ENCODE results near the gene MOV10L1.

GRCh38 chr22:50081426-50082196, 8.2 kb upstream of the MOV10L1 start:
- TF ChIP-seq NR2F6 (CRISPR knock-in tag; IDR thresholded peaks at IDR 0.05): no peak
- no peak for TF ChIP-seq SP1 (CRISPR knock-in tag; IDR thresholded peaks at IDR 0.05)
- no peak for TF ChIP-seq EZH2 (IDR thresholded peaks at IDR 0.05; ENCODE audit: borderline replicate concordance, low read depth, low read length)
- no peak for TF ChIP-seq ZNF707 (CRISPR knock-in tag; conservative IDR thresholded peaks at IDR 0.05)
- no peak for TF ChIP-seq CTCF (IDR thresholded peaks at IDR 0.05 in 2 of 3, conservative IDR thresholded peaks at IDR 0.05 in 1 of 3; ENCODE audit: insufficient read depth in 2 of 3, low read depth in 1 of 3, low read length in 3 of 3)
- TF ChIP-seq RNF219 (CRISPR knock-in tag; IDR thresholded peaks at IDR 0.05): no peak

Measured in K562 (cell line).